Airway epithelial cell (primary cell): ENCODE measurements around the gene SOS2. TPM values are rescaled to one million over a fixed set of nuclear protein-coding genes. Genes with fewer than 3 reads are reported as not detected.

Experiments used
- total RNA-seq: library from RNA; depleted of rRNA; stranded (reverse); fragments of >200 nt; gene quantifications from 2 replicates; pipeline ENCODE4 v1.2.3, GENCODE V29; 2015

The SOS2 gene
- 8.2 and 14.5 TPM in 2 replicates for total RNA-seq

GRCh38 chr14:50231475-50232275 lies at the start of gene SOS2:
Gene SOS2 (minus strand): TSS chr14:50231578. CDS start chr14:50231283, 295 bp downstream.

GRCh38 chr14:50116181-50116956 lies 115.0 kb downstream of the SOS2 start, which contains the start of gene VCPKMT:
Gene VCPKMT (minus strand): TSS chr14:50116572. CDS start chr14:50116552, 20 bp downstream.

Other genes with a start within 250 kb of the SOS2 start
- 2.0 and 5.2 TPM in 2 replicates for gene VCPKMT, start 115.0 kb downstream of the SOS2 start, total RNA-seq
- gene L2HGDH, start 80.7 kb upstream of the SOS2 start, total RNA-seq, result 5.9 and 8.8 TPM in 2 replicates
- gene DMAC2L, start 80.7 kb upstream of the SOS2 start, total RNA-seq, result 6.8 and 13.2 TPM in 2 replicates
- 1.5 and 13.7 TPM in 2 replicates for gene CDKL1, start 165.3 kb upstream of the SOS2 start, total RNA-seq